ENCODE results near the gene OSM.

OSM gene

GRCh38 chr22:30289141-30289979, 22.7 kb upstream of the OSM start, which contains the start of gene CASTOR1 (continued):
- TF ChIP-seq ZNF670 (tag by site-specific recombination; IDR thresholded peaks at IDR 0.05; ENCODE audit: low read depth) = no peak
- TF ChIP-seq, protein P1, sequence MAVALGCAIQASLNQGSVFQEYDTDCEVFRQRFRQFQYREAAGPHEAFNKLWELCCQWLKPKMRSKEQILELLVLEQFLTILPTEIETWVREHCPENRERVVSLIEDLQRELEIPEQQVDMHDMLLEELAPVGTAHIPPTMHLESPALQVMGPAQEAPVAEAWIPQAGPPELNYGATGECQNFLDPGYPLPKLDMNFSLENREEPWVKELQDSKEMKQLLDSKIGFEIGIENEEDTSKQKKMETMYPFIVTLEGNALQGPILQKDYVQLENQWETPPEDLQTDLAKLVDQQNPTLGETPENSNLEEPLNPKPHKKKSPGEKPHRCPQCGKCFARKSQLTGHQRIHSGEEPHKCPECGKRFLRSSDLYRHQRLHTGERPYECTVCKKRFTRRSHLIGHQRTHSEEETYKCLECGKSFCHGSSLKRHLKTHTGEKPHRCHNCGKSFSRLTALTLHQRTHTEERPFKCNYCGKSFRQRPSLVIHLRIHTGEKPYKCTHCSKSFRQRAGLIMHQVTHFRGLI (tag by site-specific recombination; IDR thresholded peaks at IDR 0.05) = peak; percentile 89
- TF ChIP-seq ZNF184 (tag by site-specific recombination; IDR thresholded peaks at IDR 0.05) = no peak
- no peak for TF ChIP-seq ZNF549 (tag by site-specific recombination; IDR thresholded peaks at IDR 0.05)

- H3K9me3 ChIP-seq (ENCODE audit: control insufficient read depth, insufficient read depth, low read depth, low read length) = no peaks in the 10 kb centered on the region
- H3K36me3 ChIP-seq (ENCODE audit: control insufficient read depth in 2 of 2, insufficient read depth in 1 of 2, low read length in 2 of 2) = peaks cover 0 to 35% of the 10 kb centered on the region in 2 experiments; a peak in 1 of 3 replicates
- H3K27ac ChIP-seq (ENCODE audit: extremely low read depth, low read depth, low read length) = no peak overlapping the region
- ChIA-PET POLR2A (interaction anchor here (0.6 to 4.2 kb wide), 11 partner anchors 11 to 1128 kb away, joined by 3 to 25 read pairs (median 5); partner anchors contain the start of genes CCDC157, RNF215, SEC14L2 and SF3A1), CTCF (interaction anchor here (0.5 to 4.0 kb wide), 59 partner anchors 8 to 913 kb away, joined by 3 to 80 read pairs (median 4); partner anchors contain the start of genes CCDC157, RNF215, SEC14L2 and SF3A1)
- H3K4me1 ChIP-seq (ENCODE audit: control insufficient read depth, insufficient read depth, low read length) = no peaks in the 10 kb centered on the region; the same call in 1 of the 2 replicates
- H3K4me3 ChIP-seq (ENCODE audit: low read depth, low read length) = peak overlapping the region; percentile 60
- TF ChIP-seq REPIN1 (tag by site-specific recombination; IDR thresholded peaks at IDR 0.05; ENCODE audit: low read depth) = no peak
- no peak for TF ChIP-seq ZNF658 (tag by site-specific recombination; IDR thresholded peaks at IDR 0.05)
- TF ChIP-seq ZSCAN5A (tag by site-specific recombination; IDR thresholded peaks at IDR 0.05) = no peak
- TF ChIP-seq PBX3 (CRISPR knock-in tag; IDR thresholded peaks at IDR 0.05) = no peak
- TF ChIP-seq BCL11A (tag by site-specific recombination; IDR thresholded peaks at IDR 0.05; ENCODE audit: low read depth) = 0 out of 2 replicates have a peak, but pooled peaks have one; percentile 13
- TF ChIP-seq ZNF423 (tag by site-specific recombination; IDR thresholded peaks at IDR 0.05) = no peak
- TF ChIP-seq ZNF362 (tag by site-specific recombination; IDR thresholded peaks at IDR 0.05) = no peak
- no peak for TF ChIP-seq ZNF133 (tag by site-specific recombination; IDR thresholded peaks at IDR 0.05)
- no peak for TF ChIP-seq ZNF366 (tag by site-specific recombination; conservative IDR thresholded peaks at IDR 0.05)
- TF ChIP-seq ELK4 (IDR thresholded peaks at IDR 0.05; ENCODE audit: borderline replicate concordance, low read depth, low read length) = no peak
- no peak for TF ChIP-seq ZNF501 (tag by site-specific recombination; IDR thresholded peaks at IDR 0.05)
- peak; percentile 91 for TF ChIP-seq ZNF768 (tag by site-specific recombination; IDR thresholded peaks at IDR 0.05)
Observed at GRCh38 chr22:30288419-30289140, 21.9 kb upstream of the OSM start.
